GM21717 (cell line): ENCODE measurements around the gene ARL5B.
A peak's percentile ranks its signal among the peaks of the same experiment; 100 is the strongest.
"Not testable (repeated sequence)": the region's sequence is repeated elsewhere in the genome, so short reads cannot be mapped to it uniquely, and the experiment has no call there.

ENCODE experiments used
- ATAC-seq: cut with Tn5 transposase; IDR thresholded peaks from one replicate; pipeline ENCODE4 v1.9.1; 2021; ENCODE audit warnings: mild to moderate bottlenecking, moderate library complexity; ENCODE audit not compliant: unreplicated experiment

ARL5B gene, protein sequence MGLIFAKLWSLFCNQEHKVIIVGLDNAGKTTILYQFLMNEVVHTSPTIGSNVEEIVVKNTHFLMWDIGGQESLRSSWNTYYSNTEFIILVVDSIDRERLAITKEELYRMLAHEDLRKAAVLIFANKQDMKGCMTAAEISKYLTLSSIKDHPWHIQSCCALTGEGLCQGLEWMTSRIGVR

DNA sequence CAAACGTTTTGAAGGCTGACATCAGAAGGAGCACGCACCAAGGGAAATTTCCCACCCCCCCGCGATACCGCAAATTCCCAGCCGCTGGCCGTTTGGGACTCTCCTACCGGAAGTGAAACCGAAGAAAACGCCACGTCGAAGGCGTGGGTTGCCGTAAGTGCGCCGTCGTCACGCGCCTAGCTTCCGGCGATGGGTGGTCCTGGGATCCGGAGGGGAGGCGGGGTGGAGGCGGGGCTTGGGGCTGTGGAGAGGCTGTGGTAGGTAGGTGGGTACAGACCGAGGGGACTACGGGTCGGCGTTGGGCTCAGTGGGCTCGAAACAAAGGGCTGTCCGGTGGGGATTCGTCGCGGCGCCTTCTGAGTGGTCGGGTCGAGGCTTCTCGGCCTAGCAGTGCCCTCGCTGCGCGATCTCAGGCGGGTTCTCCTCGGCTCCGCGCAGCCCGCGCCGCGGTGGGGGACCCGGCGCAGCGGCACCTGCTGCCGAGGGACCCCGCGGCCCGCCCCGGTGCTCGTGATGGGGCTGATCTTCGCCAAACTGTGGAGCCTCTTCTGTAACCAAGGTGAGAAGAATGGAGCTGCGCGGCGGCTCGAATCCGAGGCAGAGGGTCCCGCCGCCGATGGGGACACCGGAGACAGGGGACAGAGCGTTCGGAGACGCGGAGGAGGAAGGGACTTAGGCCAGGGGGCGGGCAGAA is at the start of gene ARL5B:
ARL5B (plus strand) TSS at position 307 of the 694 bp plus-strand sequence; CDS start at position 514, 207 bp downstream.
- peak; percentile 85 for ATAC-seq

DNA sequence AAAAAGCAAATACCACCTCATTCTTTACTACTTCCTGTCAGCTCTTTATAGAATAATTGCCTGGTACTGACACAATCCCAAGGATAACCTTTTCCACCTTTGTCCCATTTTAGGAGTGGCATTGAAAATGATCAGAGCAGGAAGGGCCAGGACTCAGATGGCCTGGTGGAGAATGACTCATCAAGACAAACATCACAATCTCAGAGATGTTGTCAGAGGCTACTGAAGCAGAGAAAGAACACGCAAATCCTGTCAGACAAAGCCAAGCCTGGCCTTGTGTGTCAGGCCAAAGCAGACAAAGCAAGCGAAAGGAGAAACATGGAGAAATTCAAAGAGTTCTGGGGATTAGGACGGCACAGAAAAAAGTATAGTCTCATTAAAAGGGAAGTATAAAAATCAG is 48.7 kb upstream of the ARL5B start:
- no peak for ATAC-seq

DNA sequence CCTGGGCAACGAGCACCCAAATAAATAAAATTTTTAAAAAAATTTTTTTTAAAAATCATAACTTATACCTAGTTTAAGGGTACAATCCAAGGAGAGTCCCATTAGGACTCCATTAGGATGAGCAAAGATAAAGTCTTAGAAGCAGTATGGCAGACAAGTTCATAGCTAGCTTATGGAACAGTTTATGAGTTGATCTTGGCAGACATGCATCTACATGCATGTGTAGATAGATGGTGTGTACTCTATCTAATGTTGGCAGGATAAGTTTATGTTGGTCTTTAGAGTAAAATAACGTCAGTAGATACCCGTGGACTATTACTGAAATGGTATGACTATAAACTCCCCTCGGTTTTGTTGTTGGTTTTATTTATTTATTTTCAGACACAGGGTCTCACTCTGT is 48.1 kb upstream of the ARL5B start:
- no peak for ATAC-seq

DNA sequence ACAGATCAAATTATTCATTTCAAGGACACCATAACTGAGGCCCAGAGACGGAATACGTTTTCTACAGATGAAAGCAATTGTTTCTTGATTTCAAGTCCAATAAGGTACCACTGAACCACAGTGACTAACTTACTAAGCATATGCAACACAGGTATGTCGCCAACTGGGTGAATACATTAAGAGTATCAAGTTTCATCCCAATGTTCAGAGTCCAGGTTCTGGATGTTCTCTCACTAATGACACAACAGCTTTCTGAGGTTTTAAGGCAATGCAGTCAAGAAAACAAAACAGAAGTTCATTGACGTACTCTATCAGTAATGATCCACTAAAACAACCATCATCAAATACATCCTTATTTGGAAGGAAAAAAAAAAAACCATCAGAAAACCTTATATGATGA is 43.6 kb upstream of the ARL5B start:
- no peak for ATAC-seq

DNA sequence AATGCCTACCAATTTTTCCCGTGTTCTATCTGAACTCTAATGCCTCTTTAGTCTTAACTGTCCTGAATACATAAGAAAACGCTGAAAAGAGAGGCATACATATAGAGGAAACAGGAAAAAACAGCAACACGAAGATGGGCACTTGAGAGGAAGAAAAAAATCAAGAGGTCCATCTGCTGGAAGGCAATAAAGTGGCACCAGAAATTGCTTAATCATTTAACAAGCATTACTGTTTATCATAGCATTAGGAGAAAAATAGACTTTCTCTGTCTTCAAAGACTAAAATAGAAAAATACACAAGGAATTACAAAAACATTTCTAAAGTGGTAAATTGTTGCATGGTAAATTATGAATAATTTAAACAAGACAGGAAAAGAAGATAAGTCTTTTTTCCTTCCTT is 42.9 kb upstream of the ARL5B start:
- no peak for ATAC-seq

DNA sequence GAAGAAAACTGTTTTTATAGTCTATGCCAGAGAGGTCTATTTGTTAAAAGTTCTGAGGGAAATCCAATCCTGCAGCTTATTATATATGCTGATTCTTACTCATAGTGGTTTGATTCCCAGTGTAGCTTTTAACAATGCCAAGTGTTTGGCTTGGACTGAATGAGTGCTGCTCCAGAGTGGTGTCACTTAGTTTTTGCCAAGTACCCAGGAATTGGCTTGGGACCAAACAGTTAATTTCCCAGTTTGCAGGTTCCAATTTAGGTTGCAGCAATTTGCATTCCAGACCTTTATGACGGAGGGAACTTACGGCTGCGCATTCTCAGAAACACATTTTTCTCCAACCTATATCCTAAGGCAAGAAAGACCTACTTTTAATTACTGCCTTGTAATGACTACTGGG is 40.2 kb upstream of the ARL5B start:
- no peak for ATAC-seq

DNA sequence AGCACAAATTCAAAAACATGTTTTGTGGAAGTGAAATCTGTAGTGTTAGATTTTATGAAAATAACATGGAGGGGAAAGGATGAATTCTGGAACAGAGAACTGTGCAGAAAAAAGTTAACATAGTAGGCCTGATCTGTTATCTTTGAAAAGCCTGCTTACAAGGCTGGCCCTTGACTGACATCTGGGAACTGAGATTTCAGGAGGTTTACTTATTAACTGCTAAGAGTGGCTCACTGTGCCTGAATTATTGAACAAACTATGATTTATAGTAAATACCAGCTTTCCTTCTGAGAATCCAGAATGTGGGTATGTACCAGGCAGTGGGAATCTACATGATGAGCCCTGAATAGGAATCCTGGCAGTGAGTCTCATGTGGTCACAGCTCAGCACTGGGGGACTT is 38.4 kb upstream of the ARL5B start:
- ATAC-seq: no peak

DNA sequence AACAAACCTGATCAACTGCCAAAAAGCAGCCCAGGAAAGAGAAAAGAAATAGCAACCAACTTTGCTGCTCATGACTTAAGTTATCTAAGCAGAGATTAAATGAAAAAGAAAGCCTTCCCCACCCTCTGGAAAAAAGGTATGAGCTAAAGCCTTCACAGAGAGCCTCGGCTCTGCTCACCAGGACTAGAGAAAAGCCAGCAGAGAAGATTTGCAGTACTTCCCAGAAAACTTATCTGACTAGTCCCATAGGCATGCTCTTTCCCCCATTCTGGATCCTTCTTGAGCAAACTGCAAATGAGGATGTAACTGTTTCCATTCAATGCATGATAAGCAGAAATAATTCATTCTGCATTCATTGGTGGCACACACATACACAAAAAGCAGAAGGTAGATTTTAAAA is 35.6 kb upstream of the ARL5B start:
- ATAC-seq: not testable (repeated sequence)

DNA sequence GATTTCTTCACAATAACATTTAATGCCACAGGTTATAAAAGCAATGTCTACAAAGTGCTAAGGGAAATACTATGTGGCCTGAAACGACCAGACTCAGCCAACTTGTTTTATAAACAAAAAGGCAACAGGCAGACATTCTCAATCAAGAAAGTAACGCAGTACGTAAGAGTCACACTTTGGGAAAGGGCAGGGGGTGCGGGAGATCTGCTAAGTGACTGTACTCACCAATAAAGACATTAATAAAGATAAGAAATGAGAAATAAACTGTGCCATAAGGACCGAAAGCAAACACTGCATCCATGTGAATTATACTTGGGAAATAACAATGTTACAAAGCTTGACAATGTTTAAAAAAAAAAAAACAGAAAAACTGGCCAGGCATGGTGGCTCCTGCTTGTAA is 33.3 kb upstream of the ARL5B start:
- ATAC-seq: no peak

DNA sequence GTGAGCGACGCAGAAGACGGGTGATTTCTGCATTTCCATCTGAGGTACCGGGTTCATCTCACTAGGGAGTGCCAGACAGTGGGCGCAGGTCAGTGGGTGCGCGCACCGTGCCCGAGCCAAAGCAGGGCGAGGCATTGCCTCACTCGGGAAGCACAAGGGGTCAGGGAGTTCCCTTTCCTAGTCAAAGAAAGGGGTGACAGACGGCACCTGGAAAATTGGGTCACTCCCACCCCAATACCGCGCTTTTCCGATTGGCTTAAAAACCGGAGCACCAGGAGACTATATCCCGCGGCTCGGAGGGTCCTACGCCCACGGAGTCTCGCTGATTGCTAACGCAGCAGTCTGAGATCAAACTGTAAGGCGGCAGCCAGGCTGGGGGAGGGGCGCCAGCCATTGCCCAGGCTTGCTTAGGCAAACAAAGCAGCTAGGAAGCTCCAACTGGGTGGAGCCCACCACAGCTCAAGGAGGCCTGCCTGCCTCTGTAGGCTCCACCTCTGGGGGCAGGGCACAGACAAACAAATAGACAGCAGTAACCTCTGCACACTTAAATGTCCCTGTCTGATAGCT is 31.7 kb upstream of the ARL5B start:
- ATAC-seq: not testable (repeated sequence)

DNA sequence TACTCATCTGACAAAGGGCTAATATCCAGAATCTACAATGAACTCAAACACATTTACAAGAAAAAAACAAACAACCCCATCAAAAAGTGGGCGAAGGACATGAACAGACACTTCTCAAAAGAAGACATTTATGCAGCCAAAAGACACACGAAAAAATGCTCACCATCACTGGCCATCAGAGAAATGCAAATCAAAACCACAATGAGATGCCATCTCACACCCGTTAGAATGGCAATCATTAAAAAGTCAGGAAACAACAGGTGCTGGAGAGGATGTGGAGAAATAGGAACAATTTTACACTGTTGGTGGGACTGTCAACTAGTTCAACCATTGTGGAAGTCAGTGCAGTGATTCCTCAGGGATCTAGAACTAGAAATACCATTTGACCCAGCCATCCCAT is 26.7 kb upstream of the ARL5B start:
- not testable (repeated sequence) for ATAC-seq

DNA sequence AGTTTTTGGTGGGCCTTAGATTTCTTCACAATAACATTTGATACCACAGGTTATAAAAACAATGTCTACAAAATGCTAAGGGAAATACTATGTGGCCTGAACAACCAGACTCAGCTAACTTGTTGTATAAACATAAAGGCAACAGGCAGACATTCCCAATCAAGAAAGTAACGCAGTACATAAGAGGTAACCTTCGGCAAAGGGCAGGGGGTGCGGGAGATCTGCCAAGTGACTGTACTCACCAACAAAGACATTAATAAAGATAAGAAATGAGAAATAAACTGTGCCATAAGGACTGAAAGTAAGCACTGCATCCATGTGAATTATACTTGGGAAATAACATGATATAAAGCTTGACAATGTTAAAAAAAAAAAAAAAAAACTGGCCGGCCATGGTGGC is 23.2 kb upstream of the ARL5B start:
- ATAC-seq: no peak

DNA sequence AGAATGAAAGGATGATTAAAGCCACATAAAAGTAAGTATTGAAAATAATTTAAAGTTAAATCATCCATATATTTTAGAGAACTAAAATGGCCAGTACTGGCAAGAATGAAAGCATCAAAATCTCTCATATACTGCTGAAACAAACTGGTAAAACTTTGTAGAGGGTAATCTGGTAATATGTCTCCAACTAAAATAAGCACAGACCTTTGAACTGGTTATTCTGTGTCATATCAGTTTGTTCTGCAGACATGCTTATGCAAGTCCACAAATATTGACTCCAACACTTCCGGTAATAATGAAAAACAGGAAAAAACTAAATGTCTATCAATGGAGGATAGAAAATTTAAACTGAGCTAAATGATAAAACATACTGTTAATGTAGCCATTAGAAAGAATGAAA is 21.8 kb upstream of the ARL5B start:
- ATAC-seq: not testable (repeated sequence)

DNA sequence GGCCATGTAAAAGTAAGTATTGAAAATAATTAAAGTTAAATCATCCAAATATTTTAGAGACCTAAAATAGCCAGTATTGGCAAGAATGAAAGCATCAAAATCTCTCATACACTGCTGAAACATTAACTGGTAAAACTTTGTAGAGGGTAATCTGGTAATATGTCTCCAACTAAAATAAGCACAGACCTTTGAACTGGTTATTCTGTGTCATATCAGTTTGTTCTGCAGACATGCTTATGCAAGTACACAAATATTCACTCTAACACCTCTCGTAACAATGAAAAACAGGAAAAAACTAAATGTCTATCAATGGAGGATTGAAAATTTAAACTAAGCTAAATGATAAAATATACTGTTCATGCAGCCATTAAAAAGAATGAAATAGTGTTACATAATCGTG is 19.5 kb upstream of the ARL5B start:
- ATAC-seq: not testable (repeated sequence)

DNA sequence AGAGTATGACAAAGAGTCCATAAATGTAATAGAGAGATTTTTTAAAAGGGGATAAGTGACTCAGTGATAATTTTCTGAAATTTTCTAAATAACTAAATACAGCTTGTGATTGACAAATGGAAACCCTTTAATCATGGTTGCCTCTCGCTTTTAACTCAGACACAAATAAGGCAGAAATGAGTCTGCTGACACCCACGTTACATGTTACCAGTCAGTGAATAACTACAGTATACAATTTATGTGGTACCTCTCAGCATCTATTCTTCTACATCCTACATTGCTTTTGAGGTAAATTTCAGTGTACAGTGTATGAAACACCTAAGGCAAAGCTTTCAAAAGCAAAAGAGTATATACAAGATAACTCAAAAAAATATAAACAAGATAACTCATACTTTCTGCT is 12.1 kb upstream of the ARL5B start:
- no peak for ATAC-seq

DNA sequence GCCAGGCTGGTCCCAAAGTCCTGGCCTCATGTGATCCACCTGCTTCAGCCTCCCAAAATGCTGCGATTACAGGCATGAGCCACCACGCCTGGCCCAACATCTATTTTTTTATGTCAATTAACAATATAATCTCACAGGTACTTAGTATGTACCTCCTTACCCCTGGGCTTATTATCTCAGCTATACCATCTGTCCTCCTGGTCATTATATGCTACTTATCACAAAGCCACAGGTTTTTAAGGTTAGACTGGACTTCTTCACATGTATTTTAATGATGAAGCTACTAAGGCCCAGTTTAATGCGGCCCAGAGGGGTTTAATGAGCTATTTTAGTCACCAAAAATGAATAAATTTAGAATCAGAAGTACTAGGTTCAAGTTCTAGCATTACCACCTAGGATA is 11.3 kb upstream of the ARL5B start:
- ATAC-seq: no peak

DNA sequence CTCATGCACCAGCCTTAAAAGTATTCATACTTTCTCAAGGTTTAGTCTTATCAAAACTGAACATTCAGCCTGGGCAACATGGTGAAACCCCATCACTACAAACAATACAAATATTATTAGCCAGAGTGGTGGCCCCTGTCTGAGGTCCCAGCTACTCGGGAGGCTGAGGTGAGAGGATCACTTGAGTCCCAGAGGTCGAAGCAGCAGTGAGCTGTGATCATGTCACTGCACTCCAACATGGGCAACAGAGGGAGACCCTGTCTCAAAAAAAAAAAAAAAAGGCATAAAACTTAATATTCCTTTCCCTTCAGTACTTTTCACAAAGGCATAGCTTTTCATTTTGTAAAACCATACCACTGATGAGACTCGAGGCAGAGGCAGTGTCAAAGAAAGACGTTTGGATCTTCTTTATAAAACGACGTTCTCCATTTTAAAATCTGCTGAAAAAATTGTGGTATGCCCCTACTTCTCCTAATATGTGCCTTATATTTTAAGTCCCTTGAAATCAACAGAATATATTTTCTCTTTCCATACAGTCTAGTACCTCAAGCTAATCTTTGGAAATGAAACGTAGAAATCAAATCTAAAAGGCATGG is 9.8 kb upstream of the ARL5B start:
- no peak for ATAC-seq

DNA sequence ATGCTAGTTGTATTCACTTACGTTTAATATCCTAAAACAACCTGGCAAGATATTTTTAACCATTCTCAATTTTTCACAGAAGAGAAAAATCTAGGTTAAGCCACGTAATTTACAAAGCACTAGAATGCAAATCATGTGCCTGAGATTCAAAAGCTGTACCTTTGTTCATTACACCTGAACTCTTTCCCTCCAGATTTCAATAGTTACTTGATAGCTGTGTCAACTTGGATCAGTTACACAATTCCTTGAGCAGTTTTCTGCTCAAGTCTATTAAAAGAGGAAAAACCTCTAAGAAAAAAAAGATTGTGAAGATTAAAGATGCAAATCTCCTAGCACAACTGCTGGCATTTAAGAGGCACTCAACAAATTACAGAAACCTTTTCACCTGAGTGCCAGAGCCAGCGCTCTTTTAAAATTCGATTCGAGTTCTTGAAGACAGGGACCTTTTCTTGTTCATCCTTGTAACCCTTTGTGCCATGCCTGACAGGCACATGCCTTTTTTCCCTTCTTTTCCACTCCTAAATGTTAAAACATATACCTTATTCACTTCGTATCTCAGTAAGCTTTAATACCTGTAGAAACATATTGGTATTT is 8.7 kb upstream of the ARL5B start:
- ATAC-seq: no peak

DNA sequence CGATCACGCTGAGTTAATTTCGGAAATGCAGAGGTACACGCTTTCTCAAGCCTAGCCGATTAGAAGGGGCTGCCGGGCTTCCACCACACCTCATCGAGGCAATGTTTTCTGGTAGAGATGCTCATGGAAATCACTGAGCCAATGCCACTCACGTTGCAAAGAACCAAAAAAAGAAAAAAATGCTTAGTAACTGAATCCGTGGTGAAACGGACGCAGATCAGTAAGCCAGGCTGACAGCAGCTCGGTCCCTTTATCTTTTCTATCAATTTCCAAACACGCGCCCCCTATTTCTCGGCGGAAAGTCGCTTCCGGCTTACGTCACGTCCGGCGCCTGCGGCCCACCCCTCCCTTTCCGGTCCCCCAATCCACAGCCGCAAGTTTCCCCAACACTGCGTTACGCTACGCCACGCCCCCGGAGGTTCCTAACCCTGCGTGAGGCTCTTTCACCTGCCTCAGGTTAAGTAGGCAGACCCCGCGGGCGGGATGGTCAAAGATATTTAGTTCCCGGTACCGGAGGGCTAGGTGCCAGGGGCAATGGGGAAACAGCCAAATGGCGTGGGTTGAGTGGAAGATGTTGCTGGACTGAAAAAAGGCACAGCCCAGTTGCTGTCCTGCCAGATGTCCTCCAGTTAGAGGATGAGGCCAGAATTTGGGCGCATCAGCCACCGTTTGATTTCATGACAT is 7.8 kb upstream of the ARL5B start, which contains the start of gene NSUN6:
NSUN6 (minus strand) TSS at position 264 of the 684 bp plus-strand sequence. CDS start 384 bp downstream, outside the sequence.
- peak; percentile 95 for ATAC-seq

DNA sequence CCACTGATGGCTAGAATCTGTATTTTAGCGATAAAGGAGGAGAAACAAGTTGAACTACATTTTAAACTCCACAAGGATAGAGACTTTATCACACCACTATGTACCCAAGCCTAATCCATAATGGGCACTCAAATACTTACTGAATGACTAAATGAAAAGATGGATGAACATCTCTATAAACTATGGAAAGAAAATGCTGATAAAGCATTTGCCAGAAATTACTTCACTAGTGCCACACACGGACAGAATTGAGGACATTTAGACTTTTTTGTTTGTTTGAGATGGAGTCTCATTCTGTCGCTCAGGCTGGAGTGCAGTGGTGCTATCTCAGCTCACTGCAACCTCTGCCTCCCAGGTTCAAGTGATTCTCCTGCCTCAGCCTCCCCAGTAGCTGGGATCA is 6.1 kb upstream of the ARL5B start:
- ATAC-seq: no peak

DNA sequence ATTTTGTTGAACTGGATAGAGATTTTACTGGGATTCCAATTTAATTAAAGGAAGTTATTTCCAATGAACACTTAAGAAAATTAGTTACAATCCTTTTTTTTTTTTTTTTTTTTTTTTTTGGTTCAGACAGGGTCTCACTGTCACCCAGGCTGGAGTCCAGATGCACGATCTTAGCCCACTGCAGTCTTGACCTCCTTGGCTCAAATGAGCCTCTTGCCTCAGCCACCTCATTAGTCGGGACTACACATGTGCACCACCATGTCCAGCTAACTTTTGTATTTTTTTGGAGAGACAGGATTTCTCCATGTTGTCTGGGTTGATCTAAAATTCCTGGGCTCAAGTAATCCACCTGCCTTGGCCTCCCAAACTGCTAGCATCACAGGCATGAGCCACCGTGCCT is 2.5 kb upstream of the ARL5B start:
- no peak for ATAC-seq
